Right kidney (tissue), 1 donor: ENCODE measurements around the gene MNX1.
A peak's percentile ranks its signal among the peaks of the same experiment; 100 is the strongest.

ENCODE experiments used
- DNase-seq: peaks from one replicate; pipeline ENCODE4 v3.0.0-alpha.2; 2016

The MNX1 gene

DNA sequence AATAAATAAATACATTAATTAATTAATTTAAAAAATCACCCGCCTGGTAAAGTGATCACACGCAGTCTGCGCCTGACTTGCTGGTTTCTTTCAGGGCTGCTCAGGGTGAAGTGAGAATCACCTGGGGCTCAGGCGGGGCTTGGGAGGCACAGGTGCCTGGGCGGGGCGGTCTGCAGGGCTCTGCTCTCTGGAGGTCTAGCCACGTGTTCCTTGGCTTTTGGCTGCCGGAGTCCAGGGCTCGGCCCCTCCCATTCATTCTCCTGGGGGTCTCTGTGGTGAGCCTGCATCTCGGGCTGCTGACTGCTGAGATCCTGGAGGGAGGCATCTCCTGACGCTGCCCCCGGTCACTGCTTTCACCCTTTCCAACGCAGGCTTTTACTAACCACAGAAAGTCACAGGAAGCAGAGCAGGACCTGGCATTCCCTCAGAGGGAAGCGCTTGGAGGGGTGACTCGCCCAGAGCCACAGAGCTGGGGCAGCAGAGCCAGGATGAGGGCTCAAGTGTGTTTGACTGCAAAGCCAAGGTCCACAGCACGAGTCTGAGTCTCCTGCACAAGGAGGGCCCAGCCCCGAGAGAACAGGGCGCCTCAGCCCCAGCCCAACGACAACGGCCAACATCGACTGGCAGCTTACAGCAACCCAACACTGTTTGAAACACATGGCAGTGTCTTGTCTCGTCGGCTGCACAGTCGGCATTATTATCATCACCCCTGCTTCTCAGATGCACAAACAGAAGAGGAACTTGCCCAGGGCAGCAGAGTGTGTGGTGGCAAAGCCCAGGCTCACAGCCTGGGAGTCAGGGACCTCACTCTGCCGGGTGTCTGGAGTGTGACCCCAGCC, 22.4 kb upstream of the MNX1 start:
- no peak for DNase-seq

DNA sequence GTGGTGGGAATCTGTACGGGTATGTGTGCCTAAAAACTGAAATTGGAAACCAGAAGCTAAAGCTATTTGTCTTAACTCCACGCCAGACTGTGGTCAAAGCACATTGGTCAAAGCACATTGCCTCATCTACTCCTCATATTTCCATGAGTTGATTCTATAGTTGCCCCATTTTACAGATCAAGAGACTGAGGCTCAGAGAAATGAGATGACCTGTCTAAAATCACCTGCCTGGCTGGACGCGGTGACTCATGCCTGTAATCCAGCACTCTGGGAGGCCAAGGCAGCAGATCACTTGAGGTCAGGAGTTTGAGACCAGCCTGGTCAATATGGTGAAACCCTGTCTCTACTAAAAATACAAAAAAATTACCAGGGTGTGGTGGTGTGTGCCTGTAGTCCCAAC, 21.7 kb upstream of the MNX1 start:
- no peak for DNase-seq

DNA sequence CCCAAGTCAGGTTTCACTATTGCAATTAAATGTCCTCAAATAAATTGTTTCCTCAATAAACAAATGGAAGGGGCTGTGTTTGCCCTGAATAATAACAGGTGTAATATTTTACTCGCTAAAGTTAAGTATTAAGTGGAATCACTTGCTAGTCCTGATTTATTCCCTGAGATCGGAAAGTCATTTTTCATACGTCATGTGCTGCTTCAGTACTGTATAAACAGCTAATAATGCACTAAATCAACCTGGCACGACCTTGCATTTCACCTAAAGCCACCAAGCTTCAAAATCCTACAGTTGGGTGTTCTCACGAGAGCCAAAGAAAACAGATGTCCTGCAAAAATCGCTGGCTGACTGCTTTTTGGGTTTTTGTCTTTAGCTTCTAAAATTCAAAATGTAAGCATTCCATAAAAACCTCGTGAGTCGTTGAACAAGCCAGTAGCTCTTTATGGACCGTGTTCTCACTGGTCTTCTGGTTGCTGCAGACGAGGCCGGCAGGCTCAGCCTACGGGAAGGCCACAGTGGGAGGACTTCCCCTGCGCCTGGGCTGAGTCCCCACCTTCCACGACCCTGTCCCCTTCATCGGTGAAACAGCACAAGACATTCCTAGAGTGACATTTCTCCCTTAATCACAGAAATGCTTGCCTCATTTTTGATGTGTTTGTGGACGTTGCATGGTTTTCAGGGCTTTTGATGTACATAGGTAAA, 17.9 kb upstream of the MNX1 start:
- DNase-seq = no peak

DNA sequence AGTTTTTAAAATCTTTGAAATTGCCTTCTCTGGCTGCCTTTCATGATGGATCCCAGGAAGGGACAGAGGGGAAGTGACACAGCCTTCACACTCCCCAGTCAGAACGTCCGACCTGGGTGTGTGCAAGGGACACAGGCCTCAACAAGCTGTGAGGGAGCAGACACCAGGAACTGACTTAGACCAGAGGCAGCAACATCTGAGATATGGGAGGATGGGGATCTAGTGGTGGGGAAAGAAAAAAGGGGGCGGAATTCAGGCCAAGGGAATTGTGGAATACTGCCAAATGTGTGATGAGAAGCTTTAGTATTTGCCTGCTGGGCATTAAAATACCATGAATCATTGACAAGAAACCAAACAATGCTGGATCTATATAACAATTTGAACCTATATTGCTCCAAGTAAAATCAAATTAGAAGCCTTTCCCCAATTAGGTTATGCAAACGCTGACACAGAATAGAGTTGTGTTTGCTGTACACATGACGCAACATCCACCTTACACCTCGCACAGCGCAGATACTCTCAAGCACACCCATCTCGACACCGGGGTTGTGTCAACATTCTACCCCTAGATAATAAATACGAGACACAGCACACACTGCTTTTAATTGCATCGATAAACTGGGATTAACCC, 17.2 kb upstream of the MNX1 start:
- no peak for DNase-seq

DNA sequence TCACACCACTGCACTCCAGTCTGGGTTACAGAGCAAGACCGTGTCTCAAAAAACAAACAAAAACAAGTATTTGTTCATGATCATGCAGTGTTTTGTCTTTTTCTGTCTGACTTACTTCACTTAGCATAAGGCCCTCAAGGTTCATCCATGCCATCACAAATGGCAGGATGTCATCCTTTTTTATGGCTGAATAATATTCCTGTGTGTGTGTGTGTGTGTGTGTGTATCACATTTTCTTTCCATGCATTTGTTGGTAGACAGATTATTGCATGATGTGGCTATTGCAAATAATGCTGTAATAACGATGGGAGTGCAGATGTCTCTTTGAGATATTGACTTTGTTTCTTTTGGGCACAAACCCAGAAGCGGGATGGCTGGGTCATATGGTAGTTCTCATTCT, 14.3 kb upstream of the MNX1 start:
- DNase-seq = no peak

DNA sequence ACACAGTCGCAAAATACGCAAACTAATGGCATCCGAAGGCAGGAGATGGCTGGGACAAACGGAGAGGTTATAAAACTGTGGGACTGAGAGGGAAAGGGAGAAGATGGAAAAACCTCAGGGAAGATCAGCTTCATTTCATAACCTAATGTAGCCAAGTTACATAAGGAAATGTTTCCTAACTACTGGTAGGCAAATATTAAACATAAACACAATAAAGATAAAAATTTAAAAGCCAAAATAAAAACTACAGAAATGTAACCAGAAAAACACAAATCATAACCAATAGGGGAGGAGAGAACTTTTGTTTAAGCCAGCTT, 13.1 kb upstream of the MNX1 start:
- DNase-seq = no peak

DNA sequence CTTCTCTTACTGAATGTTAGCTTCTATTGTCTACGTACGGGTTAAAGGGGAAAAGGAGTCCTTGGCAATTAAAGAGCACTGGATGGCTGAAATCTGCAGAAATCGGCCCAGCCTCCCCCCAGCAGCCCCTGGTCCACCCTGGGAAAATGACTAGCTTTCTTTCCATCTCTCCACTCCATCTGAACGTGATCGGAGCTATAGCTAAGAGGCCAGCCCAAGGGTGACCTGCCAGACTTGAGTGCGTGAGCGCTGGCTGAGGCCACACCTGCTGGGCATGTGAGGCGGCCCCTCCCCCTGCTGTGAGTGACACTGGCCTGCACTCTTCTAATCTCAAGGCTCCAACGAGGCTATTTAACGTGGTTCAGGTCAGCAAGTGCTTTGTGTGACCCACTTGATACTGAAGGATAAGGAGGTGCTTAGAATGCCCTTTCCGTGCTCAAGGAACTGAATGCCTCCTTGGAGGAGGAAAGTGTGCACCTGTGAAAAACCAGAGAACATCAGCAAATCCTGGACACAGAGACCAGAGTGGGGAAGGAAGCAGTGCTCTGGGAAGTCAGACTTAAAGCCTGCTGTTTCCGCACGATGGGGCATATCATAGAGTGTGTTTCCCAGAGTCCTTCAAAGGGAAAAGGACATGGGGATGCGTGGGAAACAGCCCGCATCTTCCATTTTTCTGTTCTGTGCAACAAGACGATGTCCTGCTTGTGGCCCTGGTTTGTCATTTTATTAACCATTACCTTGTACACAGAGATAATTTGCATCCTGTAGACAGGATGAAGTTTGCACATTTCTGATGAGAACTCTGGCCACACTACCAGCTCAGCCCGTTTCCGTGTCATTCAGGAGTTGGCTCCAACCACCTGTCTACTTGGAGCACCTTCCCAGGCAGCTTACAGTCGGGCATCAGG, 12.5 kb upstream of the MNX1 start:
- no peak for DNase-seq

DNA sequence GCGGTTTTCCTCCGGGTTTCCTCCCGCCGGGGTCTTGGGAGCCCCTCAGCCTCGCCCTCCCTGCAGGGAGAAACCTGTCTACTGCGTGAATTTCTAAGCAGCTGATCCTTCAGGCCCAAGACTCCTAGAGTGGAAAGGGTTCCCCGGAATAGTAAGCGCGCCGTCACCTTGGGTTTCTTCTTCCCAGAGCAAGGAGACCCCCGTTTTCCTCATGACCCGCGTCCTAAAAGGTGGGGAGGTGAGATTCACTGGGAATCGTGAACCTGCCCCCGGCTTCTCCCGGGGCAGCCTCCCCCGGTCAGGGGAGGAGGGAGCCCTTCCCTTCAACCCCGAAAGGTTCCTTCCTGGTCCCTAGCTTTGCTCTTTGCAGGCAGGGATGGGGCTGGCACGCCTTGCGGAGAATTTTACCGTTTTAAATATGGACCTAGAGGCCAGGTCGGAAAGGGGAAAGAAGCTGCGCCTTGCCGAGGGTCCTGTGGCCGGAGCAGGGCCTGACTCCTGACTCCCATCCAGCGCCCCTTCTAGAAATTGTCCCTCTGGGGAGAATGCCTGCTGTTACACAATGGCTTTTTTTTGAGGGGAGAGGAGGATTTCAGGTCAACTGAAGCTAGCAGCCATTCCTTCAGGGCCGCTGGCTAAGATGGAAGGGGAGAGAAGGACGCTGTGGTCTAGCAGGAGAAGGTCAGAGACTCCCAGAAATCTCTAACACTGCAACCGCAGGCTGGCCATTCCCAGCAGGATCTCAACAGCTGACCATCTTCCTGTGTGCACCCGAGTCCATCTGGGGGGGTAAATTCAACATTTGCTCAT, 11.6 kb upstream of the MNX1 start:
- peak; percentile 41 for DNase-seq

DNA sequence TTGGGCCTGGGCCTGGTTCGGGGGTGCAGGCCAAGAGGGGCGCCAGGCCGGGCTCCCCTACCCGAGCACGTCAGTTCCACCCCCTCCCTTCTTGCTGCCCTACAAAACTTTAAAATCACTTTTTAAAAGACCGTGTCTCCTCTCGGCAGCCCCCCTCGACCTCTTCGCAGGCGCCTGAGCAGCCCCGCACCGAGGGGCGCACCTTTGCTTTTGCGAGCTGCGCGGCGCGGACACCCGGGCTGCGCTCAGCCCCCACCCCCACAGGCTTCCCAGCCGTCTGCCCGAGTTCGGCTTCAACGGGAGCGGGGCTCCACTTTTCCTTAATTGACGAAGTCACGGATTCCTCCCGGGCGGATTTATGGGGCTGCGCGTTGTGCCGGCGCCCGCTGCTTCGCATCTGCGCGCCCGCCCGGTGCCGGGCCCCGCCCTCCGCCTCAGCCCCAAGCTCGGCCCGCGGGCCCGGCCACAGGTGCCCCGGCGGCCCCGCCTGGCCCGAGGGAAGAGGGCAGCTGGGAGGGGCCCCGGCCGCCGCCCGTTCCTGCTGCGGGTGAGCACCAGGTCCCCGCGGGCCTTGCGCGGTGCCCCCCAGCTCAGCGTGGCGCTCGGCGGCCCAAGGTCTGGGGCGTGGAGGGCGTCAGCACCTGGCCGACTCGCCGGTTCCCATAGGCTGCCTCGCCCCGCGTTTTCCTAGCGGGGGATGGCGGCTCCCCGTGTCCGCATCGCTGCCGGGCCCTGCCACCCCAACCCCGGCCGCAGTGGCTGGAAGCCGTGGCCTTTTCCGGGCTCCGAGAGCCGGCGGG, 10.8 kb upstream of the MNX1 start:
- peak; percentile 26 for DNase-seq

DNA sequence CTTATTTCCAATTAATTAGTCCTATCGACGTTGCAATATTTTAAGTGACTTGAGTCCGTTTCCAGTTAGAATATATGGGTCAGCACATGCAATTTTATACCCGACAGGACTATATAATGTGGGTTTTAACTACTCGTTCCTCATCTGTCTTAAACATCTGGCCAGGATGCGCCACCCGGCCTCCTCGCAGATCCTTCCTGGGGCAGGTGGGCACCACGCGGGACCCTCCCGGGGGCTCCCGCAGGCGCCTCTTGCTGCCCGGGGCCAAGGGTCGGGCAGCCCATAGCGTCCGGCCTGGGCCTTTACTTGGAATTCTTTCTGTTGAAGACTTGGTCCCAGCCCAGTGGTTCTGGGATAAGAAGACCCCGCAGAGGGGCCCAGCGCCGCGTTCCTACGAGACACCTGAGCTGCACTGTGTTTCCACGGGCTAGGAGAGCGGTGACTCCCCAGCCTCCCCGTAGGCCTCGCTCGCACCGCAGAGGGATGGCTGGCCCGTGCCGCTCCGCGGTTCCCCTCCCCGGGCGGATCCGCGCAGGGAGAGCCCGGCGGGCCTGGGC, 10.1 kb upstream of the MNX1 start:
- DNase-seq = peak; percentile 57

DNA sequence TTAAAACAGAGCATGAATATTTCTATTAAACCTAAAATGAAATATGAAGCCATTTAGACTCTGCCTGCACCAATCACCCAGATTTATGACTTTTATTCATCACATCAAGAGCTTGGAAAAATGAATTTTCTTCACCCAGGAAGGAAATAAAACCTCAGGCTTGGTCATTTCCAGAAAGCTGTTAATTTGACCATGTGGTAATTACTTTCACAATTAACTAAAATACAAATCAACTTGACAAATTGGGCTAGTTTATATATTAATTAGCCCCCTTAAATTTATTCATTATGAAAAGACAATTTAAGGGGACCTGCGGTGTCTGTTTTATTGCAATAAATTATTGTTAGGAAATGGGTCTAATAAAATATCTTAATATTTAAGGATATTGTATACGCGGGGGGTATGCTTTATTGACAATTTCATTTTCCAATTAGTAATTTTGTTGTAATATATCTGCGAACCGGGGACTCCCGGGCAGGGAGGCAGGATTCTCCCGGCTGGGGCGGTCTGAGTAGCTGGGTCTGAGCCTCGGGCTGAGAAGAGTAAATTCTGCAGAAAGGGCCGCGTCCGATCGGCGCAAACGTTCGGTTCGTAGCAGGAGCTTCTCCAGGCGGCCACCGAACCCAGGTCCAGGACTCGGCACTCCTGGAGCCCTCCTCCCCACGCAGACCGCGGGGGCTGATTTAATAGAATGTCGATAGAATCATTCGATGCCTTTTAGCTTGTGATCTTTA, 9.4 kb upstream of the MNX1 start:
- peak; percentile 41 for DNase-seq

DNA sequence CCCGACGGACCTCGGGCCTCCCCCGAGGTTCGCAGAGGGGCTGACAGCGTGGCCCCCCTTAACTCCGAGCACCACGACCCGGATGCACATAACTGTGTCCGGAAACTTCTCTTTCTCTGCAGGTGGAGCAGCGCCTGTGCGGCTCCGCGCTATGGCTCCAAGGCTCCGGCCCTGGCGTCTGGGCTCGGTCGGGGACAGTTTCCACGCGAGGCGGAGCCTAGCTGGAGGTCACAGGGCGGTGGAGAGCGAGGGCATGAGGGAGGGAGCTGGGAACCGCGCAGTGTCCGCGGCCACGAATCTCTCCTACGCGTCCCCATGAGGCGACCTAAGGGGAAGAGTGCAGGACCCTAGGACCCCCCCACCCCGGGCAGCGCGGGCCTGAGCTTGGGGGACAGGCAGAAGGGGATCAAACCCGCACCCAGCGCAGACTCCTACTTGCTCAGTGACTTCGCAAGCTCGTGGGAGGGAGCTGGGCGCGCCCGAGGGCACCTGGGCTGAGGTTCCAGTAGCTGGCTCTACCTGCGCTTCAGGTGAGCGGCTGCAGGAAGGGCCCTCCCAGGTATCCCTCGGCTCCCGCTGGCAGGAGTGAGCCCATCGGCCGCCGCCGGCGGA, 8.6 kb upstream of the MNX1 start:
- peak; percentile 55 for DNase-seq

DNA sequence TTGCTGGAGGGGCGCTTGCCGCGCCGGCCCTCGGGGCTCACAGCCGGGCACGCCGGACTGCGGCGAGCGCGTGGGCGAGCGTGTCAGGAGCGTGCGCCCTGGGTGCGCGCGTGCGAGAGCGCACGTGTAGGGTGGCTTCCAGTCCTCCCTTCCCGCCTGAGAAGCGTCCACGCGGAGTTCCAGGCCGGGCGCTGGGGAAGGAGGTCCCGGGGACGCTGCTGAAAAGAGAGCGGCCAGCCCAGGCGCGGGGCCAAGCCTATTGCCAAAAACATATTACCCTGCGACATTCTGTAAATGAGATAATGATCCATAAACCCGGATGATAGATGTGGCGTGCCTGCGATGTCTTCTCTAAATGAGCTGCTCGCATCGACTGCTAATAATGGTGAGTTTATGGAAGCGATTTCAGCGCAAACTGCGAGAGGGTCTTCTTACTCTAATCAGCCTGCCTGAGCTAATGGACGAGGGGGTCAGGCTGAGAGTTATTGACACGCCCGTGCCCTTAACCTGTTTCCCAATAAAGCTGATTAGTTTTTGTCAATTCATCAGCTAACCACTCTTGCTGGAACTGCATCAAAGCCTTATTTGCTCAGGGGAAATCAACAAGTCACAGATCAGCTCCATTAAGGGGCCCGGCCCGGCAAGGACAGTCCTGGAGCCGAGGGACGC, 8.0 kb upstream of the MNX1 start:
- DNase-seq = peak; percentile 52

DNA sequence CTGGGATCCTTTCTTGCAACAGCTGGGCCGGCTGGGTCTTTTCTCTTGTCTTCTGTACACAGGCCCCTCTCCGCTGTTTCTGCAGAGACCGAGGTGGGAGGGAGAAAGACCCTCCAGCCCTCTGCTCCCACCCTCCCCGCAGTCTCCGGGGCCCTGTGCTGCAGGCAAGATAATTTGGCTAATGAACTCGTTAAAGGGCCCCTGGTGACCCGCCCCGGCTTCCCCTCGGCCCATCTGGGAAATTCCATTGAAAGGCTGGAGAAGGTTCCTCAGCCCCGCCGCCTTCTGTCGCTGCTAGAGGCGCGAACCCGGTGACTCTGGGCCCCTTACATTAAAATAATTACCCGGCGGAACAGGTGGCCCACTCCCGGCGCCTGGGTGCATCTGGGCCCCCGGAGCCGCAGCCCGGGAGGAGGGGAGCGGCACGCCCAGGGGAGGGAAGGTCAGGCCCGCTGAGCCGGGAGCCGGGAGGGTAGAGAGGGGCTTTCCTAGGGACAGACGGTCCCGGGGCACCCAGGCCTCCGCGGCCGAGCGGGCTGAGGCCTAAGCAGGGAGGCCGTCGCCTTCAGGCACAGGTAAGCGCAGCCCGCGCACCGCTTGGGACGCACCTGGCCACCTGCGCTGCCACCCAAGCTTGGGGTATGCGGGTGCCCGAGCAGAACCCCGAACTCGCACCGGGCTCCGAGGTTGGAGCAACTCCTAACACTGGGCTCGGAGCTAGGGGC, 7.3 kb upstream of the MNX1 start:
- DNase-seq = peak; percentile 52

DNA sequence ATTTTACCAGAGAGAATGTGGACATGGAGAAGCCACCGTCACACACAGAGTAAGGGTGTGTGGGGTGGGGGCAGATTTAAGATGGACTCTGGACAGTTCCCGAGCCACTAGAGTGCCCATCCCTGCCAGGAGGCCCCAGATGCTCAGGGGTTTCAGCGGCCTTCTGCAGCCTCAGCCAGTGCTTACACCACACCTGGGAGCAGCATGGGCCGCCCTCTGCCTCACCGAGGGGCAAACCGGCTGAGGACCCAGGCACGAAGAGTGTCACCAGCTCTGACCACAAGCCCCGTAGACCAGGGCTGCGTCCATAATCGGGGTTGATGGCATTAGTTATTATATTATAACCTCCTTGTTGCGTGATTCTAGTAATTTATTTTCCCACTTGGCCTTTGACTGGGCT, 6.7 kb upstream of the MNX1 start:
- no peak for DNase-seq

DNA sequence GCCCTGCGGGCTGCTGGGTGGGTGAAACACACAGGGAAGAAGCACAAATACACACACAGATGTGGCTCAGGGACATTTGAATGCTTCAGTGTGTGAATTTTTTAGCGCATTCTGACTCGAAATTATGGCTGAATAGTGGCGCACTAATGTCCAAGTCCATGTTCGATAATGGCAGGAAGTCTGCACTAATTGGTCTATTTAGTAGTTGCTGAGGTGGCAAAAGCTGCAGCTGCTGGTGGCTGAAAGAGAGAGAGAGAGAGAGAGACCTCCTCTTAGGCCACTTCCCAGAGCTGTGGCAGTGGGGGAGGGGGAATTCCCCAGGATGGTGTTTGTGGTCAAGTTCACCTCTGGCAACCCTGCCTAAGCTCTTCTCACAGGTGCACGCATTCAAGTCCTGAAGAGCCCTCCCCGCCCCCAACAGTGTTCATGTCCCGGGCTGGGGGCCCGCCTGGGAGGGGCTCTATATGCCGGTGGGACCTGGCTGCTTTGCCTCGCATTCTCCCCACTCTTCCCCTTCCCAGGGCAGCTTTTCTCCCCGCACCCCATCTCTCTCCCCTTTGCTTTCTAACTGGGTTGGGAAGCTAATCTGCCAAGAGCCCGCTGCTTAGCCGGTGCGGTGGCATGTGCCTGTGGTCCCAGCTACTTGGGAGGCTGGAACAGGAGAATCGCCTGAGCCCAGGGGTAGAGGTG, 6.0 kb upstream of the MNX1 start:
- DNase-seq = no peak

DNA sequence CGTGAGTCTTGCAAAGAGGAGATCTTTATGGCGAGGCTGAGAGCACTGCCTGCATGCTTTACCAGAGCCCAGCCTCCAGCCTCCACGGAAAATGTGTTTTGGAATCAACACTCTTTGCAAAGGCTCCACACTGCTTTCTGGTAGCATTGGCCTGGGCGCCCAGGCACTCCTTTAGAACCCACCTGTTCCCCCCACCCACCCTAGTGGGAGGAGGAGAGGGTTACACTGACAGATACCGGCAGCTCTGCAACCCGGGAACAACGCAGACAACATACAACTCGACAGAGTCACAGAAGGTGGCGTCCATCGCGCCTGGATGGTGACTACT, 5.5 kb upstream of the MNX1 start:
- no peak for DNase-seq
